ENCODE results near the gene NEDD4L. TPM values are rescaled to one million over a fixed set of nuclear protein-coding genes. Genes with fewer than 3 reads are reported as not detected.
A peak's percentile ranks its signal among the peaks of the same experiment; 100 is the strongest.
"Not testable (repeated sequence)": the region's sequence is repeated elsewhere in the genome, so short reads cannot be mapped to it uniquely, and the experiment has no call there.

Gene NEDD4L
- 39.1 and 47.8 TPM in 2 replicates for total RNA-seq (2014; rRNA removed; shearing (Covaris generic); ENCODE audit: low replicate concordance)

GRCh38 chr18:58043491-58044369, at the start of gene NEDD4L:
TSS of gene NEDD4L (plus strand) at chr18:58044226. CDS start at chr18:58044661, 435 bp downstream.
- in situ Hi-C loops (cut with HindIII; ENCODE audit: low pct_unique_long_range_greater_than_20kb, low sequenced_read_pairs), result no loop called here
- DNase-seq (ENCODE audit: low read depth), result peak; percentile 72

GRCh38 chr18:57995331-57995730, 48.7 kb upstream of the NEDD4L start:
- in situ Hi-C loops (cut with HindIII; ENCODE audit: low pct_unique_long_range_greater_than_20kb, low sequenced_read_pairs), result no loop called here
- no peak for DNase-seq (ENCODE audit: low read depth)

- in situ Hi-C loops (cut with HindIII; ENCODE audit: low pct_unique_long_range_greater_than_20kb, low sequenced_read_pairs); DNase-seq (ENCODE audit: low read depth): not testable (repeated sequence)
These were observed 47.1 kb upstream of the NEDD4L start for GRCh38 chr18:57996894-57997293.

DNA sequence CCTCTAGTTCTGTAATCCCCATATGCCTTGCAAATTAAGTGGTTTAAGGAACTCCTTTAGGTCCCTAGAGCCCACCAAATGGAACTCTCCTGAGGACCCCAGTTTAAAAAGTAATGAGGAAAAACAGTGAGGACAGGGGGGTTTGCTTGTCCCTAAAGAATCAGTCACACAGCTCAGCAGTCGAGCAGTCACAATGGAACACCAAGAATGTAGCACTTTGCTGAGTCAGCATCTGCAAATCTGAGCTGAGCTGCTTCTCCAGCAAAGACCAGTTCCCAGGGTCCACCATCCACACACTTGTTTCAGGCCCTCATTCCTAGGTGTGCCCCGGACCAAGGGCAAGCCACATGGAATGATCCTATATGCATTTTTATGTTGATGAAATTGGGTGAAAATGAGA, 46.2 kb upstream of the NEDD4L start:
- in situ Hi-C loops (cut with HindIII; ENCODE audit: low pct_unique_long_range_greater_than_20kb, low sequenced_read_pairs), result no loop called here
- no peak for DNase-seq (ENCODE audit: low read depth)

- in situ Hi-C loops (cut with HindIII; ENCODE audit: low pct_unique_long_range_greater_than_20kb, low sequenced_read_pairs), result no loop called here
- no peak for DNase-seq (ENCODE audit: low read depth)
These were observed 45.6 kb upstream of the NEDD4L start for GRCh38 chr18:57998461-57998860.

DNA sequence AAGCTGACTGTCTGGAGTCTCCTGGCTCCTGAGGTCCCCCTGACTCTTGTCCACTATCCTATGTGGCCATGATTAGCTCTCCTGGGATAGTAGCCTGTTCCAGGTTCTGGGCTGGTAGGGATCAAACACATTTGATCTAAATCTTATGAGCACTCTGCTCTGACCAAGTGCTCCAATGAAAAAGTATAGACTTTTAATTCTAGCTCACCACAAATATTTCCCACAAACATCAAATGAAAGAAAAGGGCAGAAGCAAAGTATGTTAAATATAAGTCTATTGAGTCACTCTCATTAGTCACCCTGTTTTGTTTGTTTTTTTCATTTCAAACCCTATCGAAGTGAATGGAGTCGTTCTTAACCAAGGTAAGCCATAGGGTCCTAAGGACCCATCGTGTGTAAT, 39.7 kb upstream of the NEDD4L start:
- in situ Hi-C loops (cut with HindIII; ENCODE audit: low pct_unique_long_range_greater_than_20kb, low sequenced_read_pairs), result no loop called here
- DNase-seq (ENCODE audit: low read depth), result peak; percentile 15

GRCh38 chr18:58005011-58005410, 39.0 kb upstream of the NEDD4L start:
- in situ Hi-C loops (cut with HindIII; ENCODE audit: low pct_unique_long_range_greater_than_20kb, low sequenced_read_pairs), result no loop called here
- no peak for DNase-seq (ENCODE audit: low read depth)

DNA sequence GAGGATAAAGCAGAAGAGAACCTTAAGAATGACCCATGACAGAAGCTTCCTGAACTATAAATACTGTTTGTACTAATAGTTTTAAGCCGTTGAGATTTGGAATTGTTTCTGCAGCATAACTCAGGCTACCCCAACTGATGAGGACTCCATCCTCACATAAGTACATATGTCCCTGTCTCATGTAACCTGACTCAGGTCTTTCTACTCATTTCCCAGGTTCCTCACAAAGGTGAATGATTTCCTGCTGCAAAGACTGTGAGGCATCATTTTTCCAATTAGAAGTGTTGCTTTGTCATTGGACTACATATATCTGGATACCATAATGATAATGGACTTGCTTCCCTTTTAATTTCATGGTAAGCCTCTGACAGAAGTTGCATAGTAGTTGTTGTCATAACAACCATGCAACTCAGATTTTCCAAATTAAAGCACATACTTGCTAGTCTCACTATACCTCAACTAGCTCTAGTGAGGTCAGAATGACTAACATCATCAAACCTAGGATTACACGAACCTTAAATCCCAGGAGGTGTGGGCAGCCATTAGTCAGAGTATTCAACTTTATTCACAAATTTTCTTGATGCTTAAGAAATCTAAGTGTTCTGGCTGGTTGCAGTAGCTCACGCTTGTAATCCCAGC, 38.0 kb upstream of the NEDD4L start:
- DNase-seq (ENCODE audit: low read depth), result no peak
- in situ Hi-C loops (cut with HindIII; ENCODE audit: low pct_unique_long_range_greater_than_20kb, low sequenced_read_pairs), result no loop called here

DNA sequence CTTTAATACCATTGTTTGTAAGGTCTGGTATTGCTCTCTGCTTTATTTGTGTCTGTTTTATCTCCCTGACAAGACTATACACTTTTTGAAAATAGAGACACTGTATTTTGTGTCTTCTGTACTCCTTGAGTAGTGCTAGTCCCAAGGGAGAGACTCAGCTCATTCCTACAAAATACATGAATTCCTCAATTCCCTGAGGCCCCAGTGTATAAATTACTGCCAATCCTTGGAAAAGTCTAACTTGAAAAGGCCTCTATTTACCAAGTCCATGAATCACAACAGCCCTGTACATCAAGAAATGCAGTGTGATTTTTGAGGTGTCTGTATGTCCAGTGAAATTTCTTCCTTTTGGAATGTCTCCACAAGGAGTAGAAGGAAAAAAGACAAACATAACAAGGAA, 34.9 kb upstream of the NEDD4L start:
- in situ Hi-C loops (cut with HindIII; ENCODE audit: low pct_unique_long_range_greater_than_20kb, low sequenced_read_pairs), result no loop called here
- DNase-seq (ENCODE audit: low read depth), result no peak

DNA sequence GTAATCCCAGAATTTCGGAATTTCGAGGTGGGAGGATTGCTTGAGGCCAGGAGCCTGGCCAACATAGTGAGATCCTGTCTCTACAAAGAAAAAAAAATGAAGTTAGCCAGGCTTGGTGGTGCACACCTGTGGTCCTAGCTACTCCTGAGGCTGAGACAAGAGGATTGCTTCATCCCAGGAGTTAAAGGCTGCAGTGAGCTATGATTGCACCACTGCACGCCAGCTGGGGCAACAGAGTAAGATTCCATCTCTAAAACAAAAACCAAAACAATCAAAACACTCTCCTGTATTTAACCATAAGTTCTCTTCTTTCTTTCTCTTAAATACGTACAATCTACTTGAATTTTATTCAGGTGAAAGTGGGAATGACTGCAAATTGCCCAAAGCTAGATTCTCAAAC, 33.8 kb upstream of the NEDD4L start:
- in situ Hi-C loops (cut with HindIII; ENCODE audit: low pct_unique_long_range_greater_than_20kb, low sequenced_read_pairs), result no loop called here

GRCh38 chr18:58012356-58012755, 31.7 kb upstream of the NEDD4L start:
- DNase-seq (ENCODE audit: low read depth), result no peak
- in situ Hi-C loops (cut with HindIII; ENCODE audit: low pct_unique_long_range_greater_than_20kb, low sequenced_read_pairs), result no loop called here

More for the DNA sequence above, 33.8 kb upstream of the NEDD4L start:
- no peak for DNase-seq (ENCODE audit: low read depth)

GRCh38 chr18:58013241-58014211, 30.5 kb upstream of the NEDD4L start:
- in situ Hi-C loops (cut with HindIII; ENCODE audit: low pct_unique_long_range_greater_than_20kb, low sequenced_read_pairs), result no loop called here
- peak; percentile 6 for DNase-seq (ENCODE audit: low read depth)

DNA sequence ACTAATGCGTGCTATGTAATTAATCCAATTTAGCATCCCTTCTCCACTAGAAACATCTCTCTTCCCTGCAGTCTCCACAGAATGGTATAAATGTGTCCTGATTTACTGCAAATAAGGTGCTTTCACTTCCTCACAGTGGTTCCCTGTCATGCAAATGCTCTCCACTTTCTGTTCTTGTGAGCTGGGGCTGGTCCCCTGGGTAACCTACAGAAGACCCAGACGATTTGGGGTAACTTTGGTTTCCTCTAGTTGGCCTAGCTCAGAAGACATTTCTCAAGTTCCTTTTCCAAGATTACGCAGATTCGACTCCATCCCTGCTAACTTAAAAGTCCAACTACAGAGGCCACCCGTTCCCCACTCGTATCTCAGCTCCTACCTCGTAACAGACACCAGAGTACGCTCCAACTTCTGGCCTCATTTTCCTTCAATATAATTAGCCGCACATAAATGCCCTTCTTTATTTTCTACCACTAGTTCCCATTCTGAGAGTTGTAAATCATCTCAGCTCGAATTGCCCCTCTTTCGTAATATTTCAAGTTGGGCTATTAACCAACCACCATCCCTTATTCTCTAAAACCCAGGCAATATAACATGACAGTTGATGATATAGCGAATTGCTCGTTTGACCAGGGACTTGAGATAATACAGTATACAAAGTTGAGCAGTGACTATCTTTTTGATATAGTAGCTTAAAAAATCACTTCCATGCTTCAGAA, 28.8 kb upstream of the NEDD4L start:
- in situ Hi-C loops (cut with HindIII; ENCODE audit: low pct_unique_long_range_greater_than_20kb, low sequenced_read_pairs), result no loop called here
- DNase-seq (ENCODE audit: low read depth), result no peak

- in situ Hi-C loops (cut with HindIII; ENCODE audit: low pct_unique_long_range_greater_than_20kb, low sequenced_read_pairs), result no loop called here
- DNase-seq (ENCODE audit: low read depth), result no peak
These were observed 26.8 kb upstream of the NEDD4L start for GRCh38 chr18:58017267-58017666.

DNA sequence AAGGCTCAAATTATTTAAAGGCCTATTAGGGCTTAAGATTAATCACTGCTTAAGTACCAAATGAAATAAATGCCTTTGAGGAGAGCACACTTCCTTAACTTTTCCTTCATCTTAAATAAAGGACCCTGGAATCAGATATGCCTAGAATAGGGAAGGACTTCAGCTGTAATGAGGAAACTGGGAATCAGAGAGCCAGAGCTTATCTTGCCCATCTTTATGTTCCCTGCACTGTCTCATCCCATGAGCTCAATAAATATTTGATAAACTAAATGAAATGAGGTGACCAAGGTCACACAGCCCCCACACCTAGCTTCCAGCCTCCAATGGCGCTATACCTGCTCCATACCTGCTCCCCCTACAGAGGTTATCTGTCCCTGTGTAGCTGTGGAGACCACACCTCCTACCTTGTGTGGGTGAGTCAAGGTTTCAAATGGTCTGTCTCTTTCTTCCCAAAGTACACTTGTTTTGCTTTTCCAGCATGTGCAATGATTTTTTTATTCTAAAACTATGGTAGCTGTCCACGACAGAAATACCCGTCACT, 23.4 kb upstream of the NEDD4L start:
- in situ Hi-C loops (cut with HindIII; ENCODE audit: low pct_unique_long_range_greater_than_20kb, low sequenced_read_pairs), result no loop called here
- DNase-seq (ENCODE audit: low read depth), result no peak

- DNase-seq (ENCODE audit: low read depth), result no peak
- in situ Hi-C loops (cut with HindIII; ENCODE audit: low pct_unique_long_range_greater_than_20kb, low sequenced_read_pairs), result no loop called here
These were observed 22.5 kb upstream of the NEDD4L start for GRCh38 chr18:58021504-58021903.

GRCh38 chr18:58023108-58023507, 20.9 kb upstream of the NEDD4L start:
- in situ Hi-C loops (cut with HindIII; ENCODE audit: low pct_unique_long_range_greater_than_20kb, low sequenced_read_pairs), result no loop called here
- no peak for DNase-seq (ENCODE audit: low read depth)

GRCh38 chr18:58024139-58024538, 19.9 kb upstream of the NEDD4L start:
- in situ Hi-C loops (cut with HindIII; ENCODE audit: low pct_unique_long_range_greater_than_20kb, low sequenced_read_pairs), result no loop called here

More at GRCh38 chr18:58024139-58024538, 19.9 kb upstream of the NEDD4L start:
- DNase-seq (ENCODE audit: low read depth), result no peak

Measured in Caki2 (cell line).